Immature natural killer cell (primary cell): ENCODE results near the gene WDHD1. TPM values are rescaled to one million over a fixed set of nuclear protein-coding genes. Genes with fewer than 3 reads are reported as not detected.
A peak's percentile ranks its signal among the peaks of the same experiment; 100 is the strongest.
"Not testable (repeated sequence)": the region's sequence is repeated elsewhere in the genome, so short reads cannot be mapped to it uniquely, and the experiment has no call there.

Experiments
- DNase-seq, 3 donors: peaks; one replicate each; pipeline ENCODE4 v3.0.0; 2022; ENCODE audit warnings: mixed read lengths in 1 of 3
- H3K27ac Mint-ChIP-seq, 6 donors: one replicate each; pipeline ENCODE4 v1.8.0; 2020; ENCODE audit warnings: mixed read lengths in 6 of 6, mild to moderate bottlenecking in 5 of 6, inconsistent platforms in 4 of 6, moderate library complexity in 3 of 6
- H3K27me3 Mint-ChIP-seq, 3 donors: one replicate each; pipeline ENCODE4 v1.8.0; 2020 to 2021; ENCODE audit warnings: low read depth in 3 of 3, mild to moderate bottlenecking in 3 of 3, mixed read lengths in 3 of 3, moderate library complexity in 3 of 3, inconsistent platforms in 1 of 3
- H3K36me3 Mint-ChIP-seq, 3 donors: one replicate each; pipeline ENCODE4 v1.8.0; 2020; ENCODE audit warnings: mixed read lengths in 3 of 3, inconsistent platforms in 2 of 3, mild to moderate bottlenecking in 2 of 3
- H3K4me1 Mint-ChIP-seq, 2 donors: one replicate each; pipeline ENCODE4 v1.8.0; 2020; ENCODE audit warnings: inconsistent platforms in 2 of 2, mild to moderate bottlenecking in 2 of 2, mixed read lengths in 2 of 2, moderate library complexity in 1 of 2
- H3K4me3 Mint-ChIP-seq, 5 donors: one replicate each; pipeline ENCODE4 v1.8.0; 2020; ENCODE audit warnings: mild to moderate bottlenecking in 5 of 5, mixed read lengths in 5 of 5, inconsistent platforms in 3 of 5, moderate library complexity in 3 of 5
- H3K9me3 Mint-ChIP-seq, 6 donors: one replicate each; pipeline ENCODE4 v1.8.0; 2020; ENCODE audit warnings: mild to moderate bottlenecking in 6 of 6, mixed read lengths in 6 of 6, inconsistent platforms in 4 of 6, moderate library complexity in 3 of 6
- polyA plus RNA-seq, 3 donors: library from polyadenylated mRNA; unstranded; fragments of 300-500 nt; fragmentation: Illumina TruSeq; gene quantifications; one replicate each; pipeline ENCODE4 v1.2.3, GENCODE V29; 2021

The WDHD1 gene
- polyA plus RNA-seq, 3 donors from 2014 or later: 0.72 to 7.2 (median 6.6) TPM

DNA sequence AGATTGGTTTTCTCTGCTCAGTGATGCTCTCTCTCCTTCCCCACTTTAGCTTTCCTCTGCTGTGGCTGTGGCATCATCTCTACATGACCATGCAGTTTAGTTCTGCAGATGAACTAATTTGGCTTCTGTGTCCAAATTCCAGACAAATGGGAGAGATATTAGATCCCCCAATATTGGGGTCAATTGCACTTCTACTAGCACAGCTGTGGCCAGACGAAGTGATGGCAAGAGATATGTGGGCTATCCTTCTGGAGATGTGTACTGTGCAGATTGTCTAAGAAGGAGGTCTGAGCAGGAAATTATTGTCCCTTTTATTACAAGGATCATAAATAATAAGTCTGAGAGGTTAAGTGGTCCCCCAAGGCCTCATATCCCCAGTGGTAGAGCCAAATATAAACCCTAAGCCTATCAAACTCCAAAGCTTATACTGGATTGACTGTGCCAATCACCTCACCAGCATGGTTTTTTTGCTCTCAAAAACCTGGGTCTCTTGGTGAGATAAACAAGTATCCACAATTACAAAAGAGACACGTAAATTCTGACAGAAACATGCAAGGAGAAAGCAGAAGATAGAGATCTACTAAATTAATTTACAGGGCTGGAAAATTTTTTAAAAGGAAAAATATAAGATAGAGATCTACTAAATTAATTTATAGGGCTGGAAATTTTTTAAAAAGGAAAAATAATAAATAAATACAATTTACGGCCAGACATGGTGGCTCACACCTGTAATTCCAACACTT is 95.1 kb downstream of the WDHD1 start:
- Mint-ChIP-seq H3K27me3 (peaks cover 0 to 2% (median 1%) of the 10 kb centered on the region in 3 donors), H3K27ac (no peak overlapping the region), H3K9me3 (no peaks in the 10 kb centered on the region), H3K4me1 (no peaks in the 10 kb centered on the region), H3K36me3 (no peaks in the 10 kb centered on the region), H3K4me3 (no peak overlapping the region)
- no peak for DNase-seq

DNA sequence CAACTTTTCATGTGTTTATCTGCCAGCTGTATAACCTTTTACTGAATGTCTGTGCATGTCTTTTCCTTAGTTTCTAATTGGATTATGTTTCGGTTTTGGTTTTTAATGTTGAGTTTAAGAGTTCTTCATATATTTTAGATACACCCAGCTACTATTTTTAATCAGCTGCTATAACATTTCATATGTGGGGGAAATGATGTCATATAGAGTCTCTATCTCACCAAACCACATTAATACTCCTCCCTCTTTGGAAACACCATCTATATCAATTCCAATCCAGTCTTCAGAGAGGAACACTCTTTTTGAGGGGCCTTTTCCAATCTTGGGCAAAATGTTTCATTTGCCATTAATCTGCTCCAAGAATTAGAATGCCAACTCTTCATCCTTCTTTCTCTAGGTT is 95.8 kb downstream of the WDHD1 start:
- Mint-ChIP-seq H3K9me3 (no peaks in the 10 kb centered on the region), H3K27me3 (peaks cover 0 to 2% (median 1%) of the 10 kb centered on the region in 3 donors), H3K4me3 (no peak overlapping the region), H3K27ac (no peak overlapping the region), H3K4me1 (no peaks in the 10 kb centered on the region), H3K36me3 (no peaks in the 10 kb centered on the region)
- DNase-seq: no peak

DNA sequence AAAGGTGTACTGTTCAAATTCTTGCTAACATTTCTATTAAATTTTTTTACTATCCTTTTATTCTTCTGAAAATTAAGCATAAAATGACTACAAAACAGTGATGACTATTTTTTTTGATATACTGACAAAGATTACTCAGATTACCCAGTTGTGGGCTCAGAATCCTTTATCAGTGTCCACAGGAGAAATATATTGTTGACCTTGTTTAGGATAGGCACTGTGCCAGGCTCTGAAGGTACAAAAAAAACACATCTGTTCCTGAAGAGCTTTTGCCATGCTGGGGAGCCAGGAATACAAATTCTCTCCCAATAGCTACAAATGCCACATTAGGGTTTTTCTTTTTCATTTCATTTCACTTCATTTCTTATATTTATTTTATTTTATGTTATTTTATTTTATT is 97.3 kb downstream of the WDHD1 start:
- peaks cover 0 to 2% (median 1%) of the 10 kb centered on the region in 3 donors for H3K27me3 Mint-ChIP-seq
- H3K27ac Mint-ChIP-seq: no peak overlapping the region
- DNase-seq: no peak
- no peaks in the 10 kb centered on the region for H3K4me1 Mint-ChIP-seq
- H3K36me3 Mint-ChIP-seq: no peaks in the 10 kb centered on the region
- no peaks in the 10 kb centered on the region for H3K9me3 Mint-ChIP-seq
- H3K4me3 Mint-ChIP-seq: no peak overlapping the region

DNA sequence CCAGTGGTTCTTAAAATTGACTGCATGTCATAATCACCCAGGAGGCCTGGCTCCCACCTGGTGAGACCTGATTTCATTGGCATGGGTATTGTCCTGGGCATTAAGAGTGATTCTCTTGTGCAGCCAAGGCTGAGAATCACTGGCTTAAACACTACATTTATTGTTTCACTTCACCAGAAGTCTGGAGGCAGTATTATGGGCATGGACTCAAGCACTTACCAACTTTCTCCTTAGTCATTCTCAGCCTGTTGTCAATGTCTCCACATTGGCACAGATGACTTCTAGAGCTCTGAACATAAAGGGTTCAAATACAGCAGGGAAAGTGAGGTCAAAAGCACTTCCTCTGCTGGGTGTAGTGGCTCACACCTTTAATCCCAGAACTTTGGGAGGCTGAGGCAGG is 98.7 kb downstream of the WDHD1 start:
- Mint-ChIP-seq H3K36me3 (no peaks in the 10 kb centered on the region), H3K27me3 (peaks cover 0 to 2% (median 1%) of the 10 kb centered on the region in 3 donors), H3K27ac (no peak overlapping the region), H3K4me3 (no peak overlapping the region), H3K9me3 (no peaks in the 10 kb centered on the region), H3K4me1 (no peaks in the 10 kb centered on the region)
- no peak for DNase-seq

DNA sequence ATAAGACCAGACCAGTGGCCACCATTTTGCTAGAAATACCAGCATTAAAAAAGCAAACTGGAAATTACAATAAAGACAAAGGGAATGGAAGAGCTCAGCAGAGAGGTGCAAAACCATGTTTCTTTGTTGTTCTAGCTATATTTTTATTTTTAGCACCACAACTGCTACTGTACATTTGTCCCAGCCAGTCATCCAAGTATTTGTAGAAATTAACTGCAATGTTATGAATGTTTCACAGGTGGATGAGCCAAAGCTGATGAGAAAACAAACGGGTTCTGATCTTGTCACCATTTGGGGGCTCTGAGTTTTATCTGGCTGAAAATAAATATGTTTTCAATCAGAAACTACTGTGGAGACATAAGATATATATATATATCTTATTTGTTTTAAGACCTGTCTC is 99.3 kb downstream of the WDHD1 start:
- no peak for DNase-seq
- Mint-ChIP-seq H3K4me3 (no peak overlapping the region), H3K4me1 (no peaks in the 10 kb centered on the region), H3K36me3 (no peaks in the 10 kb centered on the region), H3K27ac (no peak overlapping the region), H3K9me3 (no peaks in the 10 kb centered on the region), H3K27me3 (peaks cover 0 to 2% (median 1%) of the 10 kb centered on the region in 3 donors)

DNA sequence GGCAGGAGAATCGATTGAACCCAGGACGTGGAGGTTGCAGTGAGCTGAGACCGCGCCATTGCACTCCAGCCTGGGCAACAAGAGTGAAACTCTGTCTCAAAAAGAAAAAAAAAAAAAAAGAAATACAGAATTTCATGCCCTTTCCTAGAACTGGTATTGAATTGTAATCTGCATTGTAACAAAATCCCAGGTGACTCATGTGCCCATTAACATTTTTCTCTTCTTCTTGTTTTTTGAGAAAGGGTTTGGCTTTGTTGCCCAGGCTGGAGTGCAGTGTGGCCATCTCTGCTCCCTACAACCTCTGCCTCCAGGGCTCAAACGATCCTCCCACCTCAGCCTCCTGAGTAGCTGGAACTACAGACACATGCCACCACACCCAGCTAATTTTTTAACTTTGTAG is 100.3 kb downstream of the WDHD1 start:
- not testable (repeated sequence) for H3K27me3 Mint-ChIP-seq, H3K36me3 Mint-ChIP-seq, DNase-seq, H3K9me3 Mint-ChIP-seq, H3K4me1 Mint-ChIP-seq, H3K4me3 Mint-ChIP-seq, H3K27ac Mint-ChIP-seq

DNA sequence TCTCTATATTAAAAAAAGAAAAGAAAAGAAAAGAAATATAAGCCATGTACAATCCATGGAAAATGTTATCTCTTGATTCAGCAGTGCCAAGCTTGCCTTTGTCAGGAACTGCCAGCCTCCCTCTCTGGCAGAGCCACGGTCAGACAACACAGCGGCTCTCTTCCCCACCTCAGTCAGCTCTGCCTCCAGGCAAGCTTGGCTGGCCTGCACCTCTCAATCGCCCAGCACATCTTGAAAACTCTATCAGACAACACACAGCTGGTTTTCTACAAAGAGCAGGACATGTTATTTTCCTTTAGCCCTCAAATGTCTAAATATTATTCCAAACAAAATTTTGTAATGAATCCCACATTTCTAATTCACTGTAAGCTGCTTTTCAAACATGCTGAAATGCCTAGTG is 104.3 kb downstream of the WDHD1 start:
- Mint-ChIP-seq H3K27ac (peak overlapping the region in 1 of 6 donors; percentile 24), H3K27me3 (peaks cover 0 to 2% (median 0%) of the 10 kb centered on the region in 3 donors), H3K4me3 (no peak overlapping the region), H3K4me1 (no peaks in the 10 kb centered on the region), H3K9me3 (no peaks in the 10 kb centered on the region), H3K36me3 (no peaks in the 10 kb centered on the region)
- DNase-seq: no peak

DNA sequence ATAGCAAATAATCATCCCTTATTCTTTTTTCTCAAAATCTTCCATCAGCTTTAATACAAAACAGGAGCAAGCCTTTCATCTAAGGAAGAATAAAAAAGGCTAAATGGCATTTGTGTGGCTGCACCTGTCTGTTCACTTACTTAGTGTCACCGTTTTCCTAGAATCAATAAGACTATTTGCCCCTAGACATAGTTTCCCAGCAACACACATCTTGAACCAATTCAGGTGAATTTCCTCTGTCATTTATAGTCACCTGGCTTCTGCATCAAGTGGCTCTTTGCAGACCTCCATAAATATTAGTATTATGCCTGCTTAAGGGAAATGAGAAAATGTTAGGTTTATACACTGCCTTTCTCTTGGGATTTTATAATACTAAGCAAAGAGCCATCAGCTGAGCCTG is 106.8 kb downstream of the WDHD1 start:
- H3K4me1 Mint-ChIP-seq: no peaks in the 10 kb centered on the region
- no peak overlapping the region for H3K27ac Mint-ChIP-seq
- no peaks in the 10 kb centered on the region for H3K9me3 Mint-ChIP-seq
- no peaks in the 10 kb centered on the region for H3K36me3 Mint-ChIP-seq
- no peak overlapping the region for H3K4me3 Mint-ChIP-seq
- DNase-seq: no peak
- H3K27me3 Mint-ChIP-seq: peaks cover 0 to 2% (median 2%) of the 10 kb centered on the region in 3 donors

DNA sequence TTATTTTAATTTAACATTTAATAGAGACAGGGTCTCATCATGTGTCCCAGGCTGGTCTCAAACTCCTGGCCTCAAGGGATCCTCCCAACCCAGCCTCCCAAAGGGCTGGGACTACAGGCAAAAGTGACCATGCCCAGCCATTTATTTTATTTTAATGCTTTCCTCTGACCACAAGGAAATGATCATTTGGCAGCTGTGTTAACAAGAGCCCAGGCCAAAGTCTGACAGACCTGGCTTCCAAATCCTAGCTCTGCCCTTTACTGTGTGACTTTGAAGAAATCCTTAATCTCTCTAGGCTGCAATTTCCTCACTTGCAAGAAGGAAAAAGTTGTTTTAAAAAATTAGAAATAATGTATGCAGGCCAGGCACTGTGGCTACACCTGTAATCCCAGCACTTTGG is 107.6 kb downstream of the WDHD1 start:
- H3K36me3 Mint-ChIP-seq: no peaks in the 10 kb centered on the region
- no peaks in the 10 kb centered on the region for H3K4me1 Mint-ChIP-seq
- no peak overlapping the region for H3K27ac Mint-ChIP-seq
- no peak overlapping the region for H3K4me3 Mint-ChIP-seq
- DNase-seq: no peak
- H3K27me3 Mint-ChIP-seq: peaks cover 0 to 2% (median 2%) of the 10 kb centered on the region in 3 donors
- no peaks in the 10 kb centered on the region for H3K9me3 Mint-ChIP-seq

DNA sequence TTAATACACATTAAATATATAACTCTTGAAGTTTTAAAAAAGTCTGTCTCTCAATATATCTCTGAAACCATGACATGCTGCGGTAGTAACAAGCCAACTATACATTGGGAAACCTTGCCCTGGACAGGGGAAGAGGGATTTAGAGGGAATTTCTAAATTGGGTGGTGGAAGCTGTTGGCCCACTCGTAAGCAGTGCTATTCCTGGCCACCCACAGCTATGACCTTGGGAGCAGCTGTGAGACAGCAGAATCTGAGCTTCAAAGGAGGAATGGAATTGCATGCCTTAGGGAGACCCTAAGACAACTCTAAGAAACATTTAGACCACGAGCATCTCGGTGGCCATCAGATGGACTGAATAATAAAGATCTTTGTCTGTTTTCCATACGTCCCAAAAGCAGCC is 108.5 kb downstream of the WDHD1 start:
- Mint-ChIP-seq H3K27ac (no peak overlapping the region), H3K9me3 (no peaks in the 10 kb centered on the region), H3K4me3 (no peak overlapping the region), H3K27me3 (peaks cover 0 to 2% (median 2%) of the 10 kb centered on the region in 3 donors), H3K36me3 (no peaks in the 10 kb centered on the region), H3K4me1 (no peaks in the 10 kb centered on the region)
- no peak for DNase-seq

DNA sequence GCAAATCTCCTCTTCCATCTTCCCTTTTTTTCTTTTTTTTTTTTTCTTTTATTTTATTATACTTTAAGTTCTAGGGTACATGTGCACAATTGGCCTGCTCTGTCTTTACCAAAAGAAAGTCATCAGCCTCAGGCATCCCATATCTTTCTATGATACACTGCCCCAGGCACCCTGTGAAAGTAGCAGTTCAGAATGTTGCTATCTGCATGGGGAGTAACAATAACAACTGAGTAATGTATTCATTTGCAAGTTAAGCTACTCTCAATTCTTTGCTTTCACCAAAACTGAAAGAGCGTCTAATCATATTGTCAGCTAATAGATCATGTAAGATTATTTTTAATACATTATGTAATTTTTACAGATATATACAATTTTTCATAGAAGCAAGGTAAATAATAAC is 110.8 kb downstream of the WDHD1 start:
- Mint-ChIP-seq H3K36me3 (no peaks in the 10 kb centered on the region), H3K27me3 (peaks cover 0 to 2% (median 2%) of the 10 kb centered on the region in 3 donors), H3K9me3 (no peaks in the 10 kb centered on the region), H3K4me3 (no peak overlapping the region), H3K27ac (no peak overlapping the region), H3K4me1 (no peaks in the 10 kb centered on the region)
- DNase-seq: no peak

DNA sequence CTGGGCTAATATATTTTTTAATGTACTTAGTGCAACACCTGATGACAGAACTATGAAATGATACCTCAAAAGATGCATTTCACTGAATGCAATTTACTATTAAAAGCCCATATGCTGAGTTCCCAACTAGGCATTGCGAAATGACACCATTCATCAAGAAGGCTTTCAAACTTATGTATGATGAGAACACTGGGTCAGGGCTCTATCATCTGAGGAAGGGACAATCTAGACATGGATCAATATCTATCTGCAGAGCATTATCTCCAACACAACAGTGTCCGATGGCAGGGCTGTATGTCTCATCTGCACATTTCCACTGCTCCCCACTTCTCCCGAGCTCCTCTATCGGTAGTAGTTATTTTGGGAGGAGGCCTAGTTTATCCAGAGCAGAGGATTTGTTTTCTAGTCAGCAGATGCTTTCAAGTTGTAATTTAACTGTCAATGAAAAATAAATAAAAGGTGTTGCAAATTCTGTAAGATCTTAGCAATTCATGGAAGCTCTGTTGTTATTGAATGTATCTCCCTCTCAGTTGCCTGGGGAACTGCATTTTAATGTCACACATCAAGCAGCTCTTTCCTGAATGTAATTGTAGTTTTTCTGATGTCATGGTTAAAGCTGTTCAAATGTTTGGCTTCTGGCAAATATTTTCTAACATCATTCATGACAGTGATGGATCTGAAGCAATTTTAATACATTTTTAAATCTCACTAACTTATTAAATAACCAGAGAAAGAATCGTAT is 116.9 kb downstream of the WDHD1 start:
- Mint-ChIP-seq H3K4me1 (peaks cover 22 to 25% of the 10 kb centered on the region in 2 donors), H3K4me3 (no peak overlapping the region), H3K36me3 (no peaks in the 10 kb centered on the region), H3K9me3 (no peaks in the 10 kb centered on the region), H3K27me3 (peaks cover 0 to 3% (median 0%) of the 10 kb centered on the region in 3 donors), H3K27ac (peak overlapping the region in 3 of 6 donors; percentile 24 to 50 (median 32))
- no peak for DNase-seq

DNA sequence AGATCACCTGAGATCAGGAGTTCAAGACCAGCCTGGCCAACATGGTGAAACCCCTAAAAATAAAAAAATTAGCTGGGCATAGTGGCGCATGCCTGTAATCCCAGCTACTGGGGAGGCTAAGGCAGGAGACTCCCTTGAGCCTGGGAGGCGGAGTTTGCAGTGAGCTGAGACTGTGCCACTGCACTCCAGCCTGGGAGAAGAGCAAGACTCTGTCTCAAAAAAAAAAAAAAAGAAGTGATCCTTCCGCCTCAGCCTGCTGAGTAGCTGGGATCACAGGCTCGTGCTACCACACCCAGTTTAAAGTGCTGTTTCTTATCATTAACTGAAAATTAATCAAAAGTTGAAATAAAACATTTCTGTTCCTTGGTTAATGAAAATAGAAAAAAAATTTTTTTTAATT is 117.9 kb downstream of the WDHD1 start:
- peaks cover 22 to 25% of the 10 kb centered on the region in 2 donors for H3K4me1 Mint-ChIP-seq
- not testable (repeated sequence) for H3K27me3 Mint-ChIP-seq, H3K27ac Mint-ChIP-seq, H3K9me3 Mint-ChIP-seq, H3K4me3 Mint-ChIP-seq, H3K36me3 Mint-ChIP-seq, DNase-seq

DNA sequence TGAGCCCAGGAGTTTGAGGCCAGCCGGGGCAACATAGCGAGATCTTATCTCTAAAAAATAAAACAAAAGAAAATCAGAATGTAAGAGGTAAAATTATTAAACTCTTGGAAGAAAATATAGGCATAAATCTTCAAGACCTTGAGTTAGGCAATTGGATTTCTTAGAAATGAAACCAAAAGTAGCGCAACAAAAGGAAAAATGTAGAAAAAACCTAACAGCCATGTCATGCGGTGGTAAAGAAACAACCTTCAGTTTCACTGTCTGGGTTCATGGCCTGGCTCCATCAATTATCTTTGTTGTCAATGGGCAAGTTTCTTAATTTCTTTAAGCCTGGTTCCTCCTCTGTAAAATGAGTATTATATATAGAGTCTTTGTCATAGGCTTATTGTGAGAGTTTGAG is 118.7 kb downstream of the WDHD1 start:
- H3K27ac Mint-ChIP-seq: peak overlapping the region; percentile 69 to 90 (median 90)
- peaks cover 26 to 28% of the 10 kb centered on the region in 2 donors for H3K4me1 Mint-ChIP-seq
- no peaks in the 10 kb centered on the region for H3K9me3 Mint-ChIP-seq

More for the DNA sequence above, 118.7 kb downstream of the WDHD1 start:
- Mint-ChIP-seq H3K4me3 (peak overlapping the region; percentile 59 to 84 (median 72)), H3K36me3 (no peaks in the 10 kb centered on the region), H3K27me3 (peaks cover 0 to 5% (median 0%) of the 10 kb centered on the region in 3 donors)
- peak; percentile 51 to 62 (median 57) for DNase-seq
